PC-3 (cell line): ENCODE results near the gene LENEP. TPM values are rescaled to one million over a fixed set of nuclear protein-coding genes. Genes with fewer than 3 reads are reported as not detected.

Experiments
- ATAC-seq: fragments of 200-7000 bp; cut with Tn5 transposase; 2 replicates; pipeline ENCODE4 v1.9.1; 2020; ENCODE audit warnings: mild to moderate bottlenecking, moderate library complexity
- BruUV-seq: library from RNA; stranded (reverse); fragments of 400-500 nt; replicated peaks from 2 replicates; lab custom pipeline; 2021; lab: Mats Ljungman, UMichigan
- CTCF ChIA-PET: fragments of 300-600 bp; sonication (Branson Sonifier 250); formaldehyde crosslinking; loops from one replicate; lab custom pipeline; 2022; ENCODE audit warnings: antibody characterized with exemption; lab: Charles Lee
- POLR2A ChIA-PET: fragments of 300-600 bp; sonication (Branson Sonifier 250); formaldehyde crosslinking; loops from one replicate; lab custom pipeline; 2022; ENCODE audit warnings: antibody characterized with exemption; ENCODE audit not compliant: unreplicated experiment; lab: Charles Lee
- DNase-seq: peaks from one replicate; pipeline ENCODE4 v3.0.0-alpha.2; 2015
- H2AFZ ChIP-seq: fragments of 300-600 bp; sonication (generic); 2 replicates; pipeline ENCODE4 v1.6.0; 2016; ENCODE audit warnings: antibody characterized with exemption, low read length
- H3F3A ChIP-seq: fragments of 300-600 bp; sonication (generic); one replicate; pipeline ENCODE4 v1.6.0; 2017; ENCODE audit warnings: antibody characterized with exemption, low read length, control low read depth, mild to moderate bottlenecking; ENCODE audit not compliant: unreplicated experiment
- H3K27ac ChIP-seq: fragments of 300-600 bp; sonication (generic); 2 replicates; pipeline ENCODE4 v1.5.1; 2016; ENCODE audit warnings: mild to moderate bottlenecking, low read length
- H3K27me3 ChIP-seq: fragments of 300-600 bp; sonication (generic); 2 replicates; pipeline ENCODE4 v1.6.1; 2016; ENCODE audit warnings: low read length, mixed read lengths
- H3K36me3 ChIP-seq: fragments of 300-600 bp; sonication (generic); 2 replicates; pipeline ENCODE4 v1.6.1; 2016; ENCODE audit warnings: low read depth, mixed run types, low read length, mixed read lengths
- H3K4me1 ChIP-seq: fragments of 300-600 bp; sonication (generic); 2 replicates; pipeline ENCODE4 v1.5.1; 2016; ENCODE audit warnings: low read length; ENCODE audit not compliant: insufficient read depth
- H3K4me2 ChIP-seq: fragments of 300-600 bp; sonication (generic); 2 replicates; pipeline ENCODE4 v1.6.0; 2016; ENCODE audit warnings: low read length
- H3K4me3 ChIP-seq: fragments of 300-600 bp; sonication (generic); 2 replicates; pipeline ENCODE4 v1.5.1; 2016; ENCODE audit warnings: mild to moderate bottlenecking, low read length, mixed read lengths
- H3K79me2 ChIP-seq: fragments of 300-600 bp; sonication (generic); 2 replicates; pipeline ENCODE4 v1.6.1; 2017; ENCODE audit warnings: low read length, mixed read lengths
- H3K9ac ChIP-seq: fragments of 300-600 bp; sonication (generic); 2 replicates; pipeline ENCODE4 v1.6.0; 2016; ENCODE audit warnings: mild to moderate bottlenecking, low read length
- H3K9me2 ChIP-seq: fragments of 300-600 bp; sonication (generic); replicated peaks from 2 replicates; pipeline ENCODE4 v1.6.1; 2016; ENCODE audit warnings: mixed run types, low read length, mixed read lengths
- H3K9me3 ChIP-seq: fragments of 300-600 bp; sonication (generic); 2 replicates; pipeline ENCODE4 v1.6.1; 2016; ENCODE audit warnings: low read length, mixed read lengths
- H4K20me1 ChIP-seq: fragments of 300-600 bp; sonication (generic); 2 replicates; pipeline ENCODE4 v1.6.1; 2016; ENCODE audit warnings: low read length, mixed read lengths
- EZH2 ChIP-seq: fragments of 300-600 bp; sonication (generic); IDR thresholded peaks from one replicate; pipeline ENCODE4 v1.6.1; 2017; ENCODE audit warnings: antibody characterized with exemption, mild to moderate bottlenecking, low read length; ENCODE audit not compliant: unreplicated experiment
- EZH2phosphoT487 ChIP-seq: fragments of 300-600 bp; sonication (generic); IDR thresholded peaks from 2 replicates; pipeline ENCODE4 v1.6.1; 2018; ENCODE audit warnings: mild to moderate bottlenecking, antibody characterized with exemption, low read length, borderline replicate concordance
- intact Hi-C: fragments of 100-400 bp; cut with micrococcal nuclease; formaldehyde crosslinking; loops from 2 replicates; pipeline ENCODE4 v1.9.0; 2023
- total RNA-seq: library from RNA; depleted of rRNA; stranded (reverse); fragments of >200 nt; gene quantifications from 2 replicates; pipeline ENCODE4 v1.2.3, GENCODE V29; 2014
- TF ChIP-seq, protein P1 (sequence below): fragments of 300-600 bp; sonication (generic); conservative IDR thresholded peaks from 2 replicates; pipeline ENCODE4 v1.5.1; 2017; ENCODE audit warnings: antibody characterized with exemption, low read depth, mild to moderate bottlenecking, low read length

LENEP gene
- total RNA-seq, 1 experiment from 2014 or later: not detected

DNA sequence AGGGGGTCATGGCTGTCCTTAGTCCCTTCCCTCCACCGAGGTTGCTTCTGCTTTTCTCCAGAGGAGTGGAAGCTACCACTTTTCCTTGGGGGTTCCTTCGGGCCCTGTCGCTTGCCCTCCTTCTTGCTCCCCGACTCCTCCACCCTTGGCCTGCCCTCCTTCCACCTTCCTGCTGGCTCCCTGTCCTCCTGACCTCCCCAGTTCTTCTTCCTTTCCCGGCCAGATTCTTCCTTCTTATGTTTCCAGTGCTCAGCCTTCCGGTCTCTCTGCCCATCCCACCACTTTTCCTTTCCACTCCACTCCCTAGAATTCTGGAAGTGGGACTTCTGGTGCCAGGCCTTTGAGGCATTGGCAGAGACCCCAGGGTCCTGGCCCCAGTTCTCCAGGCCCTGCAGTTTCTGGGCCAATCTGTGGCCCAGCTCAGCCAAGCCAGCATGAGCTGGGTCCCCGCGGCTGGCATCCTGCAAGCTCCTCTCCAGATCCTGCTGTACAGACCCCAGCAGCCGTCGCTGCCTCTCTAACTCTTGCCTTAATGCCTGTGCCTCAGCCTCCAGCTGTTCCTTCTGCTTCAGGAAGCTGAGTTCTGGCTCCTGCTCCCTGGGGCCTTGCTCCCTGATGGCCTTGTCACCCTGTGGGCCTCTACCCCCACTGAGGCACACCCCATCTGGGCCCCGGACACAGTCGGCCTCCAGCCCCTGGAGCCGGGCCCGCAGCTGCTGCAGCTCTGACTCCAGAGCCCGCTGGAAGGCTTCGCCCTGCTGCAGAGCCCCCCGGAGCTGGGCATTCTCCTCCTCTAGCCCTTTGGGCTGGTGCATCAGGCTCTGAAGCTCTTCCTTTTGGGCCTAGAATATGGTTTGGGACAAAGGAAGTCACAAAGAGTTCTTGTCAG, 47.2 kb upstream of the LENEP start:
- Histone ChIP-seq H3K27ac (no peak overlapping the region), H3K9me2 (no peaks in the 10 kb centered on the region), H3K4me1 (no peaks in the 10 kb centered on the region), H3K4me2 (no peak overlapping the region), H3K4me3 (no peak overlapping the region), H2AFZ (no peak overlapping the region), H3K9ac (no peak overlapping the region), H3K9me3 (no peaks in the 10 kb centered on the region), H4K20me1 (no peaks in the 10 kb centered on the region), H3F3A (no peaks in the 10 kb centered on the region), H3K27me3 (no peaks in the 10 kb centered on the region), H3K36me3 (no peaks in the 10 kb centered on the region), H3K79me2 (no peaks in the 10 kb centered on the region)
- intact Hi-C loops: no loop called here
- TF ChIP-seq, protein P1, sequence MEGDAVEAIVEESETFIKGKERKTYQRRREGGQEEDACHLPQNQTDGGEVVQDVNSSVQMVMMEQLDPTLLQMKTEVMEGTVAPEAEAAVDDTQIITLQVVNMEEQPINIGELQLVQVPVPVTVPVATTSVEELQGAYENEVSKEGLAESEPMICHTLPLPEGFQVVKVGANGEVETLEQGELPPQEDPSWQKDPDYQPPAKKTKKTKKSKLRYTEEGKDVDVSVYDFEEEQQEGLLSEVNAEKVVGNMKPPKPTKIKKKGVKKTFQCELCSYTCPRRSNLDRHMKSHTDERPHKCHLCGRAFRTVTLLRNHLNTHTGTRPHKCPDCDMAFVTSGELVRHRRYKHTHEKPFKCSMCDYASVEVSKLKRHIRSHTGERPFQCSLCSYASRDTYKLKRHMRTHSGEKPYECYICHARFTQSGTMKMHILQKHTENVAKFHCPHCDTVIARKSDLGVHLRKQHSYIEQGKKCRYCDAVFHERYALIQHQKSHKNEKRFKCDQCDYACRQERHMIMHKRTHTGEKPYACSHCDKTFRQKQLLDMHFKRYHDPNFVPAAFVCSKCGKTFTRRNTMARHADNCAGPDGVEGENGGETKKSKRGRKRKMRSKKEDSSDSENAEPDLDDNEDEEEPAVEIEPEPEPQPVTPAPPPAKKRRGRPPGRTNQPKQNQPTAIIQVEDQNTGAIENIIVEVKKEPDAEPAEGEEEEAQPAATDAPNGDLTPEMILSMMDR: no peak
- TF ChIP-seq EZH2phosphoT487 (no peak), EZH2 (no peak)
- DNase-seq (no peak), ATAC-seq (no peak)
- no TSS peak for BruUV-seq
- POLR2A ChIA-PET: no interaction called here
- CTCF ChIA-PET: no interaction called here

- intact Hi-C loops: no loop called here
- ChIA-PET CTCF (no interaction called here), POLR2A (no interaction called here)
- no peak for DNase-seq
- H4K20me1 ChIP-seq: no peaks in the 10 kb centered on the region
- no peak for ATAC-seq
- no peaks in the 10 kb centered on the region for H3K4me1 ChIP-seq
- H3K9me3 ChIP-seq: no peaks in the 10 kb centered on the region
- H3K27ac ChIP-seq: no peak overlapping the region
- no peaks in the 10 kb centered on the region for H3K79me2 ChIP-seq
- H3F3A ChIP-seq: no peaks in the 10 kb centered on the region
- no peaks in the 10 kb centered on the region for H3K9me2 ChIP-seq
- TF ChIP-seq EZH2 (no peak), EZH2phosphoT487 (no peak)
- TF ChIP-seq, protein P1: no peak
- BruUV-seq: no TSS peak
- H3K27me3 ChIP-seq: no peaks in the 10 kb centered on the region
- no peaks in the 10 kb centered on the region for H3K36me3 ChIP-seq
- H3K4me2 ChIP-seq: no peak overlapping the region
- no peak overlapping the region for H3K9ac ChIP-seq
- H2AFZ ChIP-seq: no peak overlapping the region
- no peak overlapping the region for H3K4me3 ChIP-seq
Observed at GRCh38 chr1:154948079-154948478, 45.3 kb upstream of the LENEP start.
